Uterus (tissue), 2 donors: ENCODE data around the gene TMCO4.

Experiments used
- CTCF ChIP-seq, 4 experiments: fragments of 200-600 bp in 2 of 4; fragments of 450-650 bp in 2 of 4; sonication (generic) in 2 of 4; IDR thresholded peaks; one replicate each; pipeline ENCODE4 v1.5.1; 2016 to 2019; ENCODE audit warnings: antibody characterized with exemption in 4 of 4, mild to moderate bottlenecking in 2 of 4, moderate library complexity in 1 of 4
- POLR2A ChIP-seq, 2 donors: fragments of 450-650 bp; IDR thresholded peaks; one replicate each; pipeline ENCODE4 v1.6.1; 2016; ENCODE audit warnings: antibody characterized with exemption in 2 of 2, mild to moderate bottlenecking in 1 of 2, moderate library complexity in 1 of 2

GRCh38 chr1:19658186-19658585, 141.5 kb downstream of the TMCO4 start:
- TF ChIP-seq POLR2A (IDR thresholded peaks at IDR 0.05) (no peak), CTCF (IDR thresholded peaks at IDR 0.05) (no peak)
